Fibroblast of skin of back (primary cell): ENCODE data around the gene KLHL20. TPM values are rescaled to one million over a fixed set of nuclear protein-coding genes. Genes with fewer than 3 reads are reported as not detected.
"Not testable (repeated sequence)": the region's sequence is repeated elsewhere in the genome, so short reads cannot be mapped to it uniquely, and the experiment has no call there.

Experiments used
- DNase-seq: peaks from one replicate; pipeline ENCODE4 v3.0.0-alpha.2; 2013
- polyA plus RNA-seq, 2 experiments: library from polyadenylated mRNA; unstranded; fragments of 120-200 nt; gene quantifications; one replicate each; pipeline ENCODE4 v1.2.1, GENCODE V29; 2013; ENCODE audit not compliant: insufficient read length in 2 of 2

KLHL20 gene, protein sequence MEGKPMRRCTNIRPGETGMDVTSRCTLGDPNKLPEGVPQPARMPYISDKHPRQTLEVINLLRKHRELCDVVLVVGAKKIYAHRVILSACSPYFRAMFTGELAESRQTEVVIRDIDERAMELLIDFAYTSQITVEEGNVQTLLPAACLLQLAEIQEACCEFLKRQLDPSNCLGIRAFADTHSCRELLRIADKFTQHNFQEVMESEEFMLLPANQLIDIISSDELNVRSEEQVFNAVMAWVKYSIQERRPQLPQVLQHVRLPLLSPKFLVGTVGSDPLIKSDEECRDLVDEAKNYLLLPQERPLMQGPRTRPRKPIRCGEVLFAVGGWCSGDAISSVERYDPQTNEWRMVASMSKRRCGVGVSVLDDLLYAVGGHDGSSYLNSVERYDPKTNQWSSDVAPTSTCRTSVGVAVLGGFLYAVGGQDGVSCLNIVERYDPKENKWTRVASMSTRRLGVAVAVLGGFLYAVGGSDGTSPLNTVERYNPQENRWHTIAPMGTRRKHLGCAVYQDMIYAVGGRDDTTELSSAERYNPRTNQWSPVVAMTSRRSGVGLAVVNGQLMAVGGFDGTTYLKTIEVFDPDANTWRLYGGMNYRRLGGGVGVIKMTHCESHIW
- polyA plus RNA-seq (2013, experiment 1 of 2; ENCODE audit: insufficient read length) = 16.2 TPM
- polyA plus RNA-seq (2013, experiment 2 of 2; ENCODE audit: insufficient read length) = 19.2 TPM

DNA sequence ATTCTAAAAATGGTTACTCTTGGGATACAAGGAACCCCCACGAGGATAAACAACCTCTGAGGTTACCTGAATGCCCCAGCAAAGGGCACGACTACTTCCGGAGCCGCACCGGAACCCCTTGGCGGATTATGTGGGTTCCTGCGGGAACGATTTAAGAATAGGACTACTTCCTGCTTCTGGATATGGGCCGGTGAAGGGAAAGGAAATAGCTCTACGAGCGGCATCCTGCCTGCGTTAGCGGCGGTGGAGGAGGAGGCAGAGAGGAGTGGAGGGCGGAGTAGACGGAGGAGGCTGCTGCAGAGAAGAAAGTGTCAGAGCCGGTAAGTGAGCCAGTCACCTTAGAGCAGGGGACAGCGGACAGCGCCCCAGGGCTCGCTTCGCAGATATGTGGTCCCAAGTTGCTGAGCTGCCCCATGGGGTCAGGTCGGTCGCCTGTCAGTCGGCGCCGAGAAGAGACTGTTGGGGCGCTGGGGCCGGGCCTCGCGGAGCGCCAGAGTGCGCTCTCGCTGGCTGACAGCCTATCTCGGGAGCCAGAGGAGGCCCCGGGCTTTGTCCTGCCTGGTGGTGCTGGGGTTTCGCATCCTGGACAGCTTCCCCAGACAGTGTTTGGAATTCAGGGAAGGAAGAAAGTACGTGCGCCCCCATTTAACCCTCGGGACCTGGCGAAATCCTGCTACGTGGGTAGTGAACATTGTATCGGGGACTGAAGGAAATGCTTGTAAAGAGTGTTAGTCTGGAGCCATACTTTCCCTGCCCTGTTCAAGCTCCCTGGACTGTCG, at the start of gene KLHL20:
Gene KLHL20 (plus strand): TSS at position 223 of the 779 bp plus-strand sequence. CDS start 1,063 bp downstream, outside the sequence.
- DNase-seq = peak; percentile 92

DNA sequence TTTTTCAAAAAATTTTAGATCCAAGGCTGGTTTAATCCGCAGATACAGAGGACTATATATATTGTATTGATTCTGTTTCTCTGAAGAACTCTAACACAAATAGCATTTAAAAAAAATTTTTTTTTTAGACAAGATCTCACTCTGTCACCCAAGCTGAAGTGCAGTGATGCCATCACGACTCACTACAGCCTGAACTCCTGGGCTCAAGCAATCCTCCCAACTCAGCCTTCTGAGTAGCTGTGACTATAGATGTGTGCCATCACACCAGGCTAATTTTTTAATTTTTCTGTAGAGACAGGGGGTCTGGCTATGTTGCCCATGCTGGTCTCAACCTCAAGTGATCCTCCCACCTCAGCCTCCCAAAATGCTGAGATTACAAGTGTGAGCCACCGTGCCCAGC, 48.1 kb upstream of the KLHL20 start:
- DNase-seq = peak; percentile 52

DNA sequence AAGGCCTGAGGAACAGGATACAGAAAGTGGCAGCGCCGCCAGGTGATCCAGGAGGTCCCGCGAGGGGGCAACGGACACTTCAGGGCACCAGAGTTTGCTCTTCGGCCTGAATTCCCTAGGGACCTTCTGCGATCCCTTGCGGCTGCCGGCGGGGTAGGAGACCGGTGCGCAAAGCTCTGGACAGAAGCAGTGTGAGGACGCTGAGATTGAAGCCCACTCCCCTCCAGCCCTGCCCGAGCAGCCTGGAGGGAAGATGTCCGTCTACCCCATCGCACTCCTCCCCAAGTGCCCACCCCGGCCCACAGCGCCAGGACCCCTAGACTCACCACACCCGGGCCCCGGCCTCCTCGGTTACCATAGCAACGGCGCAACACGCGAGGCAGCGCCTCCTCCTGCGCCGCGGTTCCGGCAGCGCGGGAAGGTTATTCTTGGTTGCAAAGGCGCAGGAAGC, 45.3 kb upstream of the KLHL20 start, which contains the start of gene ANKRD45:
Gene ANKRD45 (minus strand): TSS at position 361 of the 451 bp plus-strand sequence. CDS start 10,433 bp downstream, outside the sequence.
- DNase-seq = peak; percentile 46

GRCh38 chr1:173674496-173674895, 40.3 kb upstream of the KLHL20 start:
- not testable (repeated sequence) for DNase-seq

DNA sequence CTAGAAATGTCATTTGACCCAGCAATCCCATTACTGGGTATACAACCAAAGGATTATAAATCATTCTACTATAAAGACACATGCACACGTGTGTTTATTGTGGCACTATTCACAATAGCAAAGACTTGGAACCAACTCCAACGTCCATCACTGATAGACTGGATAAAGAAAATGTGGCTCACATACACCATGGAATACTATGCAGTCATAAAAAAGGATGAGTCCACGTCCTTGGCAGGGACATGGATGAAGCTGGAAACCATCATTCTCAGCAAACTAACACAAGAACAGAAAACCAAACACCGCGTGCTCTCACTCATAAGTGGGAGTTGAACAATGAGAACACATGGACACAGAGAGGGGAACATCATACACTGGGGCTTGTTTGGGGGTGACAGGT, 34.6 kb upstream of the KLHL20 start:
- not testable (repeated sequence) for DNase-seq

DNA sequence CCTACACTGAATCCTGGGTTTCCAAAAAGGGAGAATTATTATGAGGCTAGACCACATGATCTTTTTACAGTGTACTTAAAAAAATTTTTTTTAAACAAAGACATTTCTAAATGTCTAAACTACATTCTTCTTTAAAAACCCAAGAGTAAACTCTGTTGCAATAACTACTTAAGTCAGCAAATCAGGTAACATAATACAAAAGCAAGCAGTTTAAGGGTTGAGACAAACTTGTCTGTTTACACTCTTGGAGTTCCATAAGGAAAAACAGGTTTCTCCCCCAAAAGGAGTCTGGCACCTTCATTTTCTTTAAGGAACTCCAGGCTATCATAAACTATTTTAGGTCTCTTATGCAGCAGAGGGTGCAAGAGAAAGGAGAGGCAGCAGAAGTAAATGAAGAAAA, 32.6 kb upstream of the KLHL20 start:
- no peak for DNase-seq

DNA sequence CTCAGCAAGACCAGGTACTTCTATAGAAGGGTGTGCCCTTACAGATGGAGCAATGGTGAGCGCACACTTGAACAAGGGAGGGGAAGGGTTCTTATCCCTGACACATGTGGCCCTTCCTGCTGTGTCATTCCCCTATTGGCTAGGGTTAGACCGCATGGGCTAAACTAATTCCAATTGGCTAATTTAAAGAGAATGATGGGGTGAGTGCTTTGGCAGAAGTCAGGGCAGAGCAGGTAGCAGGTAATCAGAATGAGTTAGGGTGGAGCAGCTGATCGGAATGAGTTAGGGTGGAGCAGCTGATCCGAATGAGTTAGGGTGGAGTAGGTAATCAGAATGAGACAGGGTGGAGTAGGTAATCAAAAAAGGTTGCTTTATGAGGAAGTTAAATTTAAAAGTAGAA, 30.9 kb upstream of the KLHL20 start:
- DNase-seq = not testable (repeated sequence)

DNA sequence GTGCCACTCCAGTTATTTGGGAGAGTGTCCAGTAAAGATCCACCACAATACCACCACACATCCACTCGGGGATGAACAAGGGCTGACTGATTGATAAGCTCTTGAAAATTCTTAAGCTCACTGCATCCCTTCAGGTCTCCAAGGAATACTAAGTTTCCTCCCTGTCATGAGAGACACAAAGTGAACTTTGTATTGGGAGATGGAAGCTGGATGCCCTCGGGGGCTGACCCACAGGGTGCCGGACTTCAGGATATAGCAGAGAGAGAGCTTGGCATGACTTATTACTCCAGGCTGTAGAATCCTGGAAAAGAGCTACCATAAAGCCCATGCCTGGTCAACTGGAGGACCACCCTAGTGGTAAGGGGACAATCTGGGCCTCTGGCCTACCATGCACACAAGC, 29.7 kb upstream of the KLHL20 start:
- DNase-seq = not testable (repeated sequence)

DNA sequence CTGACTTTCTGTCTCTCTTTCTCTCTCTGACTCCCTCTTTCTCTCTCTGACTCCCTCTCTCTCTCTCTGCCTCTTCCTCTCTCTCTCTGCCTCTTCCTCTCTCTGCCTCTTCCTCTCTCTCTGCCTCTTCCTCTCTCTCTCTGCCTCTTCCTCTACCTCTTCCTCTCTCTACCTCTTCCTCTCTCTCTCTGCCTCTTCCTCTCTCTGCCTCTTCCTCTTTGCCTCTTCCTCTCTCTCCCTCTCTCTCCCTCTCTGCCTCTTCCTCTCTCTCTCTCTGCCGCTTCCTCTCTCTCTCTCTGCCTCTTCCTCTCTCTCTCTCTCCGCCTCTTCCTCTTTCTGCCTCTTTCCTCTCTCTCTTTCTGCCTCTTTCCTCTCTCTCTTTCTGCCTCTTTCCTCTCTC, 26.5 kb upstream of the KLHL20 start:
- no peak for DNase-seq

GRCh38 chr1:173693238-173693637, 21.5 kb upstream of the KLHL20 start:
- no peak for DNase-seq

DNA sequence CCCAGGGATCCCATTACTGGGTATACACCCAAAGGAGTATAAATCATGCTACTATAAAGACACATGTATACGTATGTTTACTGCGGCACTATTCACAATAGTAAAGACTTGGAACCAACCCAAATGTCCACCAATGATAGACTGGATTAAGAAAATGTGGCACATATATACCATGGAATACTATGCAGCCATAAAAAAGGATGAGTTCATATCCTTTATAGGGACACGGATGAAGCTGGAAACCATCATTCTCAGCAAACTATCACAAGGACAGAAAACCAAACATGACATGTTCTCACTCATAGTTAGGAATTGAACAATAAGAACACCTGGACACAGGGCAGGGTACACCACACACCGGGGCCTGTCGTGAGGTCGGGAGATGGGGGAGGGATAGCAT, 13.5 kb upstream of the KLHL20 start:
- DNase-seq = not testable (repeated sequence)

DNA sequence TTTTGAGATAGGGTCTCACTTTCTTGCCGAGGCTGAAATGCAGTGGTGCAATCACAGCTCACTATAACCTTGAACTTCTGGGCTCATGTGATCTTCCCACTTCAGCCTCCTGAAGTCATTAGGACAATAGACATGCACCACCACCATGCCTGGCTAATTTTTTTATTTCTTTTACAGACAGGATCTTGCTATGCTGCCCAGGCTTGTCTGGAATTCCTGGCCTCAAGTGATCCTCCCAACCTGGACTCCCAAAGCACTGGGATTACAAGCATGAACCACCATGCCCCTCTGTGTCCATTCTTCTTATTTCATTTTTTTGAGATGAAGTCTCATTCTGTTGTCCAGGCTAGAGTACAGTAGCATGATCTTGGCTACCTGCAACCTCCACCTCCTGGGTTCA, 12.0 kb upstream of the KLHL20 start:
- no peak for DNase-seq

- DNase-seq = no peak
Observed at GRCh38 chr1:173705117-173705516, 9.7 kb upstream of the KLHL20 start.

- DNase-seq = no peak
Observed at GRCh38 chr1:173708787-173709186, 6.0 kb upstream of the KLHL20 start.

- DNase-seq = no peak
Observed at GRCh38 chr1:173714441-173714758, 381 bp upstream of the KLHL20 start.

GRCh38 chr1:173715538-173715844, 710 bp downstream of the KLHL20 start:
- DNase-seq = no peak

- no peak for DNase-seq
Observed at GRCh38 chr1:173717238-173717637, 2.5 kb downstream of the KLHL20 start.

DNA sequence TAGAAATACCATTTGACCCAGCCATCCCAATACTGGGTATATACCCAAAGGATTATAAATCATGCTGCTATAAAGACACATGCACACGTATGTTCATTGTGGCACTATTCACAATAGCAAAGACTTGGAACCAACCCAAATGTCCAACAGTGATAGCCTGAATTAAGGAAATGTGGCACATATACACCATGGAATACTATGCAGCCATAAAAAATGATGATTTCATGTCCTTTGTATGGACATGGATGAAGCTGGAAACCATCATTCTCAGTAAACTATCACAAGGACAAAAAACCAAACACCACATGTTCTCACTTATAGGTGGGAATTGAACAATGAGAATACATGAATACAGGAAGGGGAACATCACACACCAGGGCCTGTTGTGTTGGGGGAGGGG, 16.6 kb downstream of the KLHL20 start:
- not testable (repeated sequence) for DNase-seq

DNA sequence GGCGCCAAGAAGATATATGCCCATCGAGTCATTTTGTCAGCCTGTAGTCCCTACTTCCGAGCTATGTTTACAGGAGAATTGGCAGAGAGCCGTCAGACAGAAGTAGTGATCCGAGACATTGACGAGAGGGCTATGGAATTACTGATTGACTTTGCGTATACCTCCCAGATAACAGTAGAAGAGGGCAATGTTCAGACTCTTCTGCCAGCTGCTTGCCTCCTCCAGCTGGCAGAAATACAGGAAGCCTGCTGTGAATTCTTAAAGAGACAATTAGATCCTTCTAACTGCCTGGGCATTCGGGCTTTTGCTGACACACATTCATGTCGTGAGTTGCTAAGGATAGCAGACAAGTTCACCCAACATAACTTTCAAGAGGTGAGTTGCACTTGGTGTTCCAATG, 19.1 kb downstream of the KLHL20 start:
- no peak for DNase-seq

- not testable (repeated sequence) for DNase-seq
Observed at GRCh38 chr1:173736104-173736503, 21.3 kb downstream of the KLHL20 start.

DNA sequence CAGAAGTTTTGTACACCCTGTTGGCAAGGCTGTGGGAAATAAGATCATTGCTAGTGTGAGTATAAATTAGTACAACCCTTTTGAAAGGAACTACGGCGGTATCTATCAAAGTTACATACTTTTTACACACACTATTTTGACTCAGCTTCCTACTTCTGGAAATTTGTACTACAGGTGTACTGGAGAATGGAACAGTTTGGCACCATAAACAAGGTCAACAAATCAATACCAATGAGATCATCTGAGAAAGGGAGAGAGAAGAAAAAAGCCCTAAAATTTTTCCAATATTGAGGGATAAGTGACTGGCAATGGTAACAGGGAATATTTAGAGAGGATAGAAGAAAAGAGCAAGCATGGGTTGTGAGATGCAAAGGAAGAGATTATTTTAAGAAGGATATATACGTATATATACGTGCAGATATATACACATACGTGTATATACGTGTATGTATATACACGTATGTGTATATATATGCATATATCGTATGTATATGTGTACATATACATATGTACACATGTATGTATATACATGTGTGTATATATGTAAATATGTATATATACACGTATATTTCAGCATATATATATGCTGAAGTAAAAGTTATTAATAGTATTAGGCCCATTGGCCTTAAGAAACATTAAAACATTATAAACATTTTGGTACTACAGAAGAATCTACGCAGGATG, 27.6 kb downstream of the KLHL20 start:
- no peak for DNase-seq

GRCh38 chr1:173744651-173745050, 29.9 kb downstream of the KLHL20 start:
- DNase-seq = no peak

DNA sequence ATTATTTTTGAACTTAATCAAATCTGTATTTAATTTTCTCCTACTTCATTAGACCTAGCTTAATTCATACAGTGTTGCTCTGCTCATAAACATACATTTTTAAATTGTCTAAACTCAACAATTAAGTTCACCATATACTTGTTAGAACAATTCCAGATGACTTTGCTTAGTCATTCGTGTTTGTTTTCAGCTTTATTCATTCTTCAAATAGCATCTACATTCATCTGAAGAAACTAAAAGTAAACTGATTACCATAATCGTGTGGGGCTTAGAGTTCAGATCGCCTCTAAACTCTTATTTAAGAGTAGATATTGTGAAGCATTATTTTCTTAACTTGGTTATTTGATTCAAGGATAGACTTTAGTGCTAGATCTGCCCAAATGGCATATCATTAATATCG, 34.4 kb downstream of the KLHL20 start:
- DNase-seq = no peak
